Activated B cell treated with CpG ODN at 0.5 μM for 24 hours (primary cell): ENCODE data around the gene NPAS3. TPM values are rescaled to one million over a fixed set of nuclear protein-coding genes. Genes with fewer than 3 reads are reported as not detected.

Experiments
- ATAC-seq: fragments of 200-7000 bp; cut with Tn5 transposase; one replicate; pipeline ENCODE4 v1.10.0; 2021; ENCODE audit warnings: low read depth, mild to moderate bottlenecking, moderate library complexity
- CTCF ChIA-PET: fragments of 350-600 bp; sonication (Branson Sonifier 250); formaldehyde crosslinking; loops from one replicate; lab custom pipeline; 2021; ENCODE audit warnings: antibody characterized with exemption; lab: Charles Lee
- POLR2A ChIA-PET: fragments of 350-600 bp; sonication (Branson Sonifier 250); formaldehyde crosslinking; loops from one replicate; lab custom pipeline; 2021; ENCODE audit warnings: antibody characterized with exemption; lab: Charles Lee
- DNase-seq: peaks from one replicate; pipeline ENCODE4 v3.0.0; 2022
- H3K27ac Mint-ChIP-seq: one replicate; pipeline ENCODE4 v1.8.0; 2020; ENCODE audit warnings: mixed read lengths
- H3K27me3 Mint-ChIP-seq: one replicate; pipeline ENCODE4 v1.8.0; 2021; ENCODE audit warnings: mixed read lengths
- H3K36me3 Mint-ChIP-seq: one replicate; pipeline ENCODE4 v1.8.0; 2021; ENCODE audit warnings: low read depth, mixed read lengths
- H3K4me1 Mint-ChIP-seq: one replicate; pipeline ENCODE4 v1.8.0; 2021; ENCODE audit warnings: mixed read lengths
- H3K4me3 Mint-ChIP-seq: one replicate; pipeline ENCODE4 v1.8.0; 2020; ENCODE audit warnings: mild to moderate bottlenecking, mixed read lengths
- H3K9me3 Mint-ChIP-seq: one replicate; pipeline ENCODE4 v1.8.0; 2020; ENCODE audit warnings: mixed read lengths
- intact Hi-C: fragments of 100-400 bp; cut with micrococcal nuclease; formaldehyde crosslinking; loops from one replicate; pipeline ENCODE4 v1.15.1; 2024
- total RNA-seq: library from RNA; stranded (reverse); gene quantifications from 2 replicates; pipeline ENCODE4 v1.2.3, GENCODE V29; 2022
- TF ChIP-seq, protein P1 (sequence below): fragments of 200-600 bp; IDR thresholded peaks from one replicate; pipeline ENCODE4 v1.8.0; 2022; ENCODE audit warnings: antibody characterized with exemption, mild to moderate bottlenecking

Gene NPAS3
- total RNA-seq, 1 donor from 2014 or later, result not detected

DNA sequence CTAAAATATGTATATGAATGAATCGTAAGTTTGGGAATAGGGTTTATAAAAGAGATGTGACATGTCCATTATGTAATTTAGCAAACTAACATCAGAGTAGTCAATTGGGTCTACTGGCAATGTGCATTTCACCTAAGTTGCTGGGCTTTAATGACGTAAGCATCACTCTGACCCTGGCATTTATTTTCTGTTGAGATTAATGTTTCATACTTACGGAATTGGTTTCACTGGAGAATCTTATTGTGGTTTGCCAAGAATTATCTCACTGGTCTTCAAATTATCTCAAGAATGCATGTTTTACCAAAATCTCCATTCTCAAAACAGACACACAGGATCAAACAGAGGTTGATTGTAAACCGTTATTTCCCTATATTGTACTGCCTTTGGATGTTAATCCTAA is 437.1 kb downstream of the NPAS3 start:
- Mint-ChIP-seq H3K4me1 (no peaks in the 10 kb centered on the region), H3K36me3 (no peaks in the 10 kb centered on the region), H3K27me3 (no peaks in the 10 kb centered on the region)

DNA sequence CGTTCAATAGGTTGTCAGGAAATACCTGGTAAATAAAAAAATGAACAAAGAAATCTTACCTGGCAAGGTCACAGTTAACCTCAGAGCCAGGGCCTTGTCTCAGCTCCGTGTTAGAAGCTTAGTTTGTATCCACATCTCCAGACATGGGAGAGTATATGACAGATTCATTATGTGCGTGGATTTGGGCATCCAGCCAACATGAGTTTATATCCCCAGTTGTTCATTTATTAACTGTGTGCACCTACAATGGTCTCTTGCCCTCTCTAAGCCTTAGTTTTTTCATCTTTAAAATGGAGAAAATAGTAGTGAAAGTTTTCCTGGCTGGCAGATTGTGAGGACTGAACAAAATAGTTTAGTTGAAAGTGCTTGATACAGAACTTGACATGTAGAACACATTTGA is 437.8 kb downstream of the NPAS3 start:
- H3K9me3 Mint-ChIP-seq, result peaks cover 3% of the 10 kb centered on the region
- no peak overlapping the region for H3K4me3 Mint-ChIP-seq
- TF ChIP-seq, protein P1, sequence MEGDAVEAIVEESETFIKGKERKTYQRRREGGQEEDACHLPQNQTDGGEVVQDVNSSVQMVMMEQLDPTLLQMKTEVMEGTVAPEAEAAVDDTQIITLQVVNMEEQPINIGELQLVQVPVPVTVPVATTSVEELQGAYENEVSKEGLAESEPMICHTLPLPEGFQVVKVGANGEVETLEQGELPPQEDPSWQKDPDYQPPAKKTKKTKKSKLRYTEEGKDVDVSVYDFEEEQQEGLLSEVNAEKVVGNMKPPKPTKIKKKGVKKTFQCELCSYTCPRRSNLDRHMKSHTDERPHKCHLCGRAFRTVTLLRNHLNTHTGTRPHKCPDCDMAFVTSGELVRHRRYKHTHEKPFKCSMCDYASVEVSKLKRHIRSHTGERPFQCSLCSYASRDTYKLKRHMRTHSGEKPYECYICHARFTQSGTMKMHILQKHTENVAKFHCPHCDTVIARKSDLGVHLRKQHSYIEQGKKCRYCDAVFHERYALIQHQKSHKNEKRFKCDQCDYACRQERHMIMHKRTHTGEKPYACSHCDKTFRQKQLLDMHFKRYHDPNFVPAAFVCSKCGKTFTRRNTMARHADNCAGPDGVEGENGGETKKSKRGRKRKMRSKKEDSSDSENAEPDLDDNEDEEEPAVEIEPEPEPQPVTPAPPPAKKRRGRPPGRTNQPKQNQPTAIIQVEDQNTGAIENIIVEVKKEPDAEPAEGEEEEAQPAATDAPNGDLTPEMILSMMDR, result no peak
- no peak overlapping the region for H3K27ac Mint-ChIP-seq
- H3K27me3 Mint-ChIP-seq, result no peaks in the 10 kb centered on the region
- H3K36me3 Mint-ChIP-seq, result no peaks in the 10 kb centered on the region
- ATAC-seq, result no peak
- DNase-seq, result no peak
- intact Hi-C loops, result no loop called here
- H3K4me1 Mint-ChIP-seq, result no peaks in the 10 kb centered on the region
- CTCF ChIA-PET, result no interaction called here
- POLR2A ChIA-PET, result no interaction called here

More for the DNA sequence above, 437.1 kb downstream of the NPAS3 start:
- H3K9me3 Mint-ChIP-seq, result peaks cover 3% of the 10 kb centered on the region
- ChIA-PET POLR2A (no interaction called here), CTCF (no interaction called here)
- no peak for ATAC-seq
- TF ChIP-seq, protein P1, result no peak
- no peak for DNase-seq
- no peak overlapping the region for H3K4me3 Mint-ChIP-seq
- intact Hi-C loops, result no loop called here
- H3K27ac Mint-ChIP-seq, result no peak overlapping the region

DNA sequence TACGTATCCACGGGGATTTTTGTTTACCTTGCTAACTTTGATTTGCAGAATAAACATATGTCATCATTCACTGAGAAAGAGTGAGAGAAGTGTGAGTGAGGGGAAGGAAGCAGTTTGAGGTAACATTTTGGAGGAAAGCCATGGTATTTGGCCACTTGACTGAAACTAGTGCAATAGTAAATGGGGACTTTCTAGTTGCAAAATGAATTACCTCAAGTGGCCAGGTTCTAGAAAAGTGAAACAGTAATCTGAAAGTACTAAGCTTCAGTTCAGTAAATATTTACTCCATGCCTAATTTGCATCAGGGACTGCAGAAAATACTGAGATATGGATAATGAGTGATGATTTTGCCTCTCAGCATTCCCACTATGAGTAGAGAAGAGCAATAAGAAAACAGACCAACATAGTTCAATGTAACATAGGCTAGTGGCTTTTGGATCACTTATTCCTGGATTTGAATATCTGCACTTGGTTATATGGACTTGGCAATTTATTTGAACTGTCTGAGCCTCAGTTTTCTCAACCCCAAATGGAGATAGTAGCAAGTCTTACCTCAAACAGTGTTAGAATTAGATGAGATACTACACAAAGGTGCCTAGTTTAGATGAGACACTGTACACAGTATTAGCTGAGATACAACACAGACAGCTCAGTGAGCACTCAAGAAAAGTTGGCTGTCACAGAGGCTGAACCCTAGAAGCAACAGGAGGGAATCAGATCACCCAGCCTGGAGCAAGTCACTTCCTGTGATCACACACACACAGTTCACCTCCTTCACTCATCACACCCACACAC is 439.1 kb downstream of the NPAS3 start:
- H3K36me3 Mint-ChIP-seq, result no peaks in the 10 kb centered on the region
- intact Hi-C loops, result no loop called here
- TF ChIP-seq, protein P1, result no peak
- DNase-seq (no peak), ATAC-seq (no peak)
- peaks cover 3% of the 10 kb centered on the region for H3K9me3 Mint-ChIP-seq
- ChIA-PET POLR2A (no interaction called here), CTCF (no interaction called here)
- H3K27ac Mint-ChIP-seq, result no peak overlapping the region
- H3K4me3 Mint-ChIP-seq, result no peak overlapping the region
- H3K4me1 Mint-ChIP-seq, result no peaks in the 10 kb centered on the region
- no peaks in the 10 kb centered on the region for H3K27me3 Mint-ChIP-seq

DNA sequence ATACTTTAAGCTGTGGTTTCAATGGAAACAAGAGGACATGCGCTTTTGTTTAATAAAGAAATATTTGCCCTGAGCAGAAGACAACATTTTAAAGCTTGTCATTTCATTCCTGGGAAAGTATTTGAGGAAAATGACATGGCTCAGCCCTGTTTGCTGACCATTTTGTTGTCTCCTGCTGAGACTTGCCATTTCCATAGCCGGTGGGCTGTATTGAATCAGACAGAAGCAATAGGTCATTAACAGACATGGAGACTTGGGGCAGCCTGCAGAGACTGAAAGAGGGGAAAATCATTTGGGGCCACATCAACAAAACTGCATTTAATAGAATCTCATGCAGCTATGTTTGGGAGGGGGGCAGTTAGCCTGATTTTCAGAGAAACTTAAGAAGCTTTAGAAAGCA is 443.0 kb downstream of the NPAS3 start:
- H3K27ac Mint-ChIP-seq, result no peak overlapping the region
- CTCF ChIA-PET, result no interaction called here
- peaks cover 3% of the 10 kb centered on the region for H3K9me3 Mint-ChIP-seq
- intact Hi-C loops, result no loop called here
- H3K36me3 Mint-ChIP-seq, result no peaks in the 10 kb centered on the region
- no peak overlapping the region for H3K4me3 Mint-ChIP-seq
- POLR2A ChIA-PET, result no interaction called here
- no peak for DNase-seq
- H3K27me3 Mint-ChIP-seq, result no peaks in the 10 kb centered on the region
- no peak for ATAC-seq
- TF ChIP-seq, protein P1, result no peak
- no peaks in the 10 kb centered on the region for H3K4me1 Mint-ChIP-seq

DNA sequence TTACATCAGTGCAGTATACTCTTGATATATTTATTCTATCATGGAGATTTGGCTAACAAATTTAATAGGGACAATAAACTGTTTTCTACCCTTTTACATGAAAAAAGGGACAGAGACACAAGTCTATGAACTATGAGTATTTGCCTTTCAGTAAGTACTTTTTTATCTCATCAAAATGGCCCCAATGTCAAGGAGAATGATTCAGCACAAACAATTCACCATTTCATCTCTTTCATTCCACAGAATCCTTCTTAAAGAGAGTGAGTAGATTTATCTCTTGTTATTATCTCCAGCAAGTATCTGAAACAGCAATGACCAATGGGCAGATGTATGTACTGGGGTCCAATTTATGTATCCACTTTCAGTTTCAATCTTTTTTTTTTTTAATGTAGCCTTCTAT is 447.5 kb downstream of the NPAS3 start:
- no peak overlapping the region for H3K27ac Mint-ChIP-seq
- H3K4me3 Mint-ChIP-seq, result no peak overlapping the region
- ATAC-seq (no peak), DNase-seq (no peak)
- intact Hi-C loops, result no loop called here
- H3K9me3 Mint-ChIP-seq, result no peaks in the 10 kb centered on the region
- CTCF ChIA-PET, result no interaction called here
- no peaks in the 10 kb centered on the region for H3K36me3 Mint-ChIP-seq
- no peaks in the 10 kb centered on the region for H3K27me3 Mint-ChIP-seq
- TF ChIP-seq, protein P1, result no peak
- POLR2A ChIA-PET, result no interaction called here
- H3K4me1 Mint-ChIP-seq, result no peaks in the 10 kb centered on the region
